GM18907 (cell line): Measurements from ENCODE around the gene HNRNPA0.

Experiments
- ATAC-seq: cut with Tn5 transposase; IDR thresholded peaks from one replicate; pipeline ENCODE4 v1.9.1; 2021; ENCODE audit warnings: mild to moderate bottlenecking, moderate library complexity; ENCODE audit not compliant: unreplicated experiment

The HNRNPA0 gene

GRCh38 chr5:137728048-137728447 is 26.1 kb downstream of the HNRNPA0 start:
- no peak for ATAC-seq

DNA sequence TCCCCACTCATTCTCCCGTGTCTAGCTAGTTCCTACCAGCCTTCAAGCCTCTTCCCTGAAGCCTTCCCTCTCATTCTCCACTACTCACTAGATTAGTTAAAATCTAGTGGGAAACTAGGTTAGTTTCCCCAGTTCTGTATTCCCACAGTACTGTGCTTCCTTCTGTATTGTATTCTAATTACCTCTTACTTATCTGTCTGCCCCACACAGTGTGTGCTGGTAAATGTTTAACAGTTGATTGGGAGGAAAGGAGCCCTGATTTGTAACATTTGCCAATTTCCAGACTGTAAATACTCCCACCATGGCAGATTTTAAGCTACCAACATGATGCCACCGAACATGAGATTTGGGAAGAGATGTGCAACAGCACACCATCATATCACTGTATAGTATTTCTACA is 26.5 kb downstream of the HNRNPA0 start:
- ATAC-seq: no peak

DNA sequence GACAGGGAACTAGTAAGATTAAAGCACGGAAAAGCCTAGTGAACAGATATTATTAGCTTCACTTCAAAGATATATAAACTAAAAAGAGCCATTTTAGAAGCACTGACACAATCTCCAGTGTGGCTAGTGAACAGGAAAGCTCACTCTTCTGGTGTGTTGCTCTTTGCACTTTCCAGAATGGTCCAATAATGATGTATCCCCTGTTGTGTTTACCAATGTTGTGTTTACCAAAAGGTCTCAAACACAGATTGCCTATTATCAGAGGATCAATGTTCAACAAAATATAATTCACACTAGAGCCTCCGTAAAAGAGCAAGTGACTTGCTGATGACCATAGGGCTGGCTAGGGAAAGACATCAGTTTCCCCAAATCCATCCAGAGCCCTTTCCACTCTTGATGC is 29.9 kb downstream of the HNRNPA0 start:
- ATAC-seq: no peak

- no peak for ATAC-seq
Observed at GRCh38 chr5:137718611-137719010, 35.6 kb downstream of the HNRNPA0 start.

- no peak for ATAC-seq
Observed at GRCh38 chr5:137716337-137716736, 37.8 kb downstream of the HNRNPA0 start.

- ATAC-seq: no peak
Observed at GRCh38 chr5:137715456-137715855, 38.7 kb downstream of the HNRNPA0 start.

GRCh38 chr5:137714946-137715345 is 39.2 kb downstream of the HNRNPA0 start:
- ATAC-seq: no peak

- no peak for ATAC-seq
Observed at GRCh38 chr5:137714494-137714893, 39.7 kb downstream of the HNRNPA0 start.

- no peak for ATAC-seq
Observed at GRCh38 chr5:137712139-137712667, 42.0 kb downstream of the HNRNPA0 start.

DNA sequence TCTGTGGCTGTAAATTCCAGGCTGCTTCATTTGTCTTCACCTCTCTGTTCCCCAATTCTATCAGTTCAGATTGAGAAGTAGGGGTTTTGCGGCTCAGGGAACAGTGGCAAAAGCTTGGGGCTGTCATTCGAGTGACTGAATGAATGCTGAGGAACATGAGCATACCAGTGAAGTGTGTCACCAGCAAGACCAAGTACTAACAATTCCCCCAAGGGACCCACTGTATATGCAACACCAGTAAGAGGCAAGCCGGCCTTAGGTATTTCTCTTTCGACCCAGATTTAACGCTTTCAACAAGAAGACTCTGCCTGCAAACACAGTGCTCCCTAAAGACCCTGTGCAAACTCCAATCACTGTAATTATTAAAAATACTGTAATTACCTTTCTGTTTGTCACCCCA is 44.1 kb downstream of the HNRNPA0 start:
- no peak for ATAC-seq

DNA sequence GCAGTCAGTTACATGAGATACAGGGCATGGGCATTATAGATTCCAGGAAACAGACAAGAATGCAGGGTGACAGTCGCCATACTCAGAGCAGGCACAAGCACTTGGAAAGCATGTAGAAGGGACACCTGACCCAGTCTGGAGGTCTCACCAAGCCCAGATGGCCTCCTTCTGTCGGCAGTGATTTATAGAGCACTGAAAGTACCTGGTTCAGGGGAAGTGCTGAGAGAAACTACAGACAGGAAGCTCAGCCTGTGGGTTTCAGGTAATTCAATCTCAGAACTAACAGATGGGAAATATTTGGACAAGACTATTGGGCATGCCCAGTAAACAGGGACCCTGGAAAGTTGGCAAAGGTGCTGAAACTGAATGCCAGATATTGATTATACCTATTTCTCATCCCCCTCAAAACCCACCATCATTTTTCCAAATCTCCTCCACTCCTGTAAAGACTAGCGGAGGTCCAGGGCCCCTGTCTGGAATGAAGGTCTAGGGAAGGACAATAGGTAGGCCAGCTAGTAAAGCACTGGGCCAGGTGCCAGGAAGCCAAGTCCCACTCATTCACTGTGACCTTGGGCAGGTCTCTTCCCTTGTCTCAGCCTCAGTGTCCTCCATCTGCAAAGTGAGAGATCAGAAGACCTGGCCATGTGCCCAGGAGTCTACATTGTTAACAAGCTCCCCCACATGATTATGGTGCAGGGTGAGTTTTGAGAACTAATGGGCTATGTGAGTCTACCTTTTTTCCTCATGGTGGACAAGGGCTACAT is 45.2 kb downstream of the HNRNPA0 start:
- ATAC-seq: no peak

DNA sequence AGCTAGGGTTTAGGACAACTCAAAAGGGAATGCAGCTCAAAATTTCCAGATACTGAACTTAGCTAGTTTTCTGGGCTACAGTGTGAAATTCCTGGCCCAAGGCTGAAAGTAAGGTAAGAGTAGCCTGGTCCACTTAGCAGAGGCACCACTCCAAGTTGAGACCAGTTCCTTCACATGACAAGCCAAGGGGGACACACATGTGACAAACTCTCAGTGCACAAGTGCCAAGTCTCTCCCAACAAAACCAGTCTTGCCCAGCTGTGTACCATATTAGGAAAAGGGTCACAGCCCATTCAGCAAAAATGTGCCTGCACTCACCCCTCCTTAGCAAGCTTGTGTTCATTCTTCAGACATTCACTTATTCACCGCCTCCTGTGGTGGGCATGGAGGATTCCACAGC is 46.1 kb downstream of the HNRNPA0 start:
- ATAC-seq: no peak

GRCh38 chr5:137706841-137707240 is 47.3 kb downstream of the HNRNPA0 start:
- no peak for ATAC-seq

DNA sequence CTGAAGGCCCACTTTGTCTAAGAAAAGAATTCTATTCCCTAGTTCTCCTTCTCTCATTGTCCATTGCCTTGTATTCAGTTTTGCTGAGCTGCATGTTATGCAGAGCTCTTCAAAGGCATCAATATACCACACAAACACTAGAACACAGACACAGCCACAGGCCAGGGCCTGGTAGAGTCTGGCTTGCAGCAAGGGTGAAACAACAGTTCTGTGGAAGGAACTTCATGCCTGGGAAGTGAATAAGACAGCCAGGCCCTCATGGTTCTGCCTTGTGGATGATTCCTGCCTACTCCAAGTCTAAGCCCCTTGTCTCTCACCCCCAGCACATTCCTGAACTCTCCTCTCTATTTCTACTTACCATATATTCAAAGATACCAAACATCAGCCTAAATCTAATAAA is 49.1 kb downstream of the HNRNPA0 start:
- no peak for ATAC-seq

DNA sequence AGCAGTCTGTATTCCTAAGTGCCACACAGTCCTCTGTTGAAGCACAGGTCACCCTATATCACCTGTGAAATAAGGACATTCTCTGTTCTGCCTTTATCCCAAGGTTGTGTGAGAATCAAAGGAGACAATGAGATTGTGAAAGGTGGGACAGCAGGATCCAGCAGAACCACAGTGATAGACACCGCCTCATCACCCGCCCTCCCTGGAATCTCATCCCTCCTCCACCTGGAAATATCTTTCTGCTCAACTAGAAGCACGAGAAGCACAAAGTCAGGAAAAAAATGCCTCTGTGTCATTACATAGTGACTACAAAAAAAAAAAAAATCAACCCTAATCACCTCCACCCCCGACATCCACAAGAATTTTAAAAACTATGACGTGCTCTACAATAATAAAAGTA is 50.6 kb downstream of the HNRNPA0 start:
- ATAC-seq: no peak

GRCh38 chr5:137700282-137700680 is 53.9 kb downstream of the HNRNPA0 start:
- no peak for ATAC-seq

GRCh38 chr5:137699336-137700281 is 54.6 kb downstream of the HNRNPA0 start:
- ATAC-seq: no peak

DNA sequence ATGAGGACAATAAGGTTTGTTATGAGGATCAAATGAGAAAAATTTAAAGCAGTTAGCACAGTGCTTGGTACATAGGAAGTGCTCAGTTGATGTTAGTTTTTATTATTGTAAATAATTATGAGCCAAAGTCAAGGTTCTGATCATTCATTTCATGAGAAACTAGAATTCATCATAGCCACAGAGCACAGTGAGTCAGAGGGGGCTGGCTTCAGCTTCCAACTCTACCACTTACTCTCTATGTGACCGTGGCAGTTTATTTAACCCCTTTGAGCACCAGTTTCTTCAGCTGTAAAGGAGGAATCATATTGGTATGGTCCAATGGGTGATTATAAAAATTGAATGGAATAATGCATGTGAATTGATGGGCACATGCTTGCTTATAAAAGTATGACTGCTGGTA is 57.7 kb downstream of the HNRNPA0 start:
- ATAC-seq: no peak

- no peak for ATAC-seq
Observed at GRCh38 chr5:137695651-137696428, 58.3 kb downstream of the HNRNPA0 start.
